Loucy (cell line): Measurements from ENCODE around the gene CKS1B.
"Not testable (repeated sequence)": the region's sequence is repeated elsewhere in the genome, so short reads cannot be mapped to it uniquely, and the experiment has no call there.

Experiments
- H2AFZ ChIP-seq: fragments of 200-600 bp; sonication (generic); 2 replicates; pipeline ENCODE4 v1.6.0; 2016; ENCODE audit warnings: antibody characterized with exemption, mild to moderate bottlenecking, low read length, moderate library complexity
- H3F3A ChIP-seq: fragments of 200-600 bp; 2 replicates; pipeline ENCODE4 v1.6.0; 2016; ENCODE audit warnings: antibody characterized with exemption, low read depth, mild to moderate bottlenecking
- H3K27me3 ChIP-seq: fragments of 200-600 bp; sonication (generic); 2 replicates; pipeline ENCODE4 v1.6.1; 2014; ENCODE audit warnings: low read length, mild to moderate bottlenecking; ENCODE audit not compliant: insufficient read depth, poor library complexity, severe bottlenecking
- H3K36me3 ChIP-seq: fragments of 200-600 bp; sonication (generic); 2 replicates; pipeline ENCODE4 v1.6.1; 2016; ENCODE audit warnings: low read length; ENCODE audit not compliant: insufficient read depth
- H3K4me1 ChIP-seq: fragments of 200-600 bp; sonication (generic); 2 replicates; pipeline ENCODE4 v1.5.1; 2014; ENCODE audit warnings: low read length, mild to moderate bottlenecking; ENCODE audit not compliant: insufficient read depth, poor library complexity, severe bottlenecking
- H3K4me2 ChIP-seq: fragments of 200-600 bp; sonication (generic); 2 replicates; pipeline ENCODE4 v1.6.0; 2014; ENCODE audit warnings: antibody characterized with exemption, low read length, low read depth, mild to moderate bottlenecking; ENCODE audit not compliant: poor library complexity, severe bottlenecking
- H3K4me3 ChIP-seq: fragments of 200-600 bp; sonication (generic); 2 replicates; pipeline ENCODE4 v1.5.1; 2014; ENCODE audit warnings: low read length, mild to moderate bottlenecking, mixed read lengths; ENCODE audit not compliant: poor library complexity, severe bottlenecking
- H3K79me2 ChIP-seq: fragments of 200-600 bp; sonication (generic); 2 replicates; pipeline ENCODE4 v1.6.1; 2014; ENCODE audit warnings: low read length; ENCODE audit not compliant: insufficient read depth
- H3K9ac ChIP-seq: fragments of 200-600 bp; sonication (generic); 2 replicates; pipeline ENCODE4 v1.6.0; 2014; ENCODE audit warnings: mild to moderate bottlenecking, low read depth, low read length, moderate library complexity; ENCODE audit not compliant: poor library complexity, severe bottlenecking
- H3K9me2 ChIP-seq: fragments of 200-600 bp; sonication (generic); replicated peaks from 2 replicates; pipeline ENCODE4 v1.6.1; 2016; ENCODE audit warnings: low read depth, low read length, mixed read lengths
- H3K9me3 ChIP-seq: fragments of 200-600 bp; sonication (generic); 2 replicates; pipeline ENCODE4 v1.6.1; 2014; ENCODE audit warnings: mild to moderate bottlenecking, antibody characterized with exemption, low read length, low read depth; ENCODE audit not compliant: insufficient read depth
- H4K20me1 ChIP-seq: fragments of 200-600 bp; sonication (generic); 2 replicates; pipeline ENCODE4 v1.6.0; 2014; ENCODE audit warnings: antibody characterized with exemption, low read length, mild to moderate bottlenecking; ENCODE audit not compliant: insufficient read depth, poor library complexity, severe bottlenecking
- CTCF ChIP-seq: fragments of 200-600 bp; sonication (generic); conservative IDR thresholded peaks from 2 replicates; pipeline ENCODE4 v1.5.1; 2014; ENCODE audit warnings: mild to moderate bottlenecking, antibody characterized with exemption, low read length
- EZH2phosphoT487 ChIP-seq: fragments of 200-600 bp; IDR thresholded peaks from 2 replicates; pipeline ENCODE4 v1.6.1; 2018; ENCODE audit warnings: antibody characterized with exemption, mild to moderate bottlenecking, moderate library complexity, borderline replicate concordance

Gene CKS1B

DNA sequence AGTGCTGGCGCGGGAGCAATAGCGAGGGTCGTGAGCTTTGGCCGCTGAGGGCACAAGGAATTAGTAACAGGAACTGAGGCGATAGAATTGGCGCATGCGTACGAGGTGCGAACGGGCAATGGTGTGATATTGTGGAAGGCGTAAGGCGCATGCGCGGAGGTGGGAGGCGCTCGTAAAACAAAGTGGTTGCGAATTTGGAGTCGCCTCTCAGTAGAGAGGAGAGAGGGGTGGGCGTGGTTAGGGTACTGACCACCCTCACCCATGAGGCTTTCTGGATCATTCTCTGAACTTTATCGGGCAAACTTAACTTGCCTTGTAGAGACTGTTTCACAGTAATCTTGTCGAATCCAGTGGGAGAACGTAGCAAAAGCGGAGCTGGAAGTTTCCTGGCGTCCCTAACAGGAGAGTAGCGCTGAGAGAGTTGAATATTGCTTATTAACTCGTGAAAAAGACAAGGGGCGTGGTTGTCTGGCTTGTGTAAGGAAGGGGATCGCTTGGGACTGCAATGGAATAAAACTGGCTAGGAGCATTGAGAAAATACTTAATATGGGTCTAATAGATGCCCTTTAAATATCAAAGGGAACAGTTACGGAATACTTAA, 427 bp downstream of the CKS1B start:
- Histone ChIP-seq H3F3A (peaks cover 3% of the 10 kb centered on the region; the same call in 1 of the 2 replicates), H2AFZ (peak overlapping the region; percentile 35; the same call in 1 of the 2 replicates), H3K4me3 (peak overlapping the region; percentile 94), H3K9me3 (no peaks in the 10 kb centered on the region), H3K9me2 (no peaks in the 10 kb centered on the region), H4K20me1 (peaks cover 36% of the 10 kb centered on the region), H3K4me2 (peak overlapping the region; percentile 89), H3K4me1 (peaks cover 45% of the 10 kb centered on the region), H3K9ac (peak overlapping the region; percentile 95), H3K27me3 (no peaks in the 10 kb centered on the region), H3K79me2 (peaks cover 78% of the 10 kb centered on the region), H3K36me3 (peaks cover 18% of the 10 kb centered on the region; the same call in 1 of the 2 replicates)
- no peak for TF ChIP-seq CTCF
- TF ChIP-seq EZH2phosphoT487, result no peak

DNA sequence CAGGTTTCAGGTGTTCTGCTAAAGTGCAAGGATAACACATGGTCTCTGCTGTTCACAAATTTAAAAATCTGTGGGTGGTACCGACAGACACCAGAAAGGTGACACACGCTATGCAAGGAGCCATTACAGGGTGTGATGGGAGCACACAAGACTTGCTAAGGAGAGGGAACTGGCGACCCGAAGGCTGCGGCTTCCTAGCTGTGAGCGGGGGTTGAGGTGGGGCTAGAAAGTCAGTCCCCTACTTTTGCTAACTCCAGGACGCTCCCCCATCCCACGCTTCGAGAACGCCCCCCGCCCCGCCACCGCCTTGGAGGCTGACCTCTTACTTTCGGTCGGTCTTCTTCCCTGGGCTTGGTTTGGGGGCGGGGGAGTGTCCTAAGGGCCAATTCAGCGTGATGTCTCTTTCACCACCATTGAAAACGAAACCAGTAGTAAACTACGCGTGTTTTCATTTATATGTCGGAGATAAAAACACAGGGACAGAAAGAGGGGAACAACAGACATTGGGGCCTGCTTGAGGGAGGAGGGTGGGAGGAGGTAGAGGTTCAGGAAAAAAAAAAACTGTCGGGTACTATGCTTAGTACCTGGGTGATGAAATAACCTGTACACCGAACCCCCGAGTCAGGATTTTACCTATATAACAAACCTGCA, 1.1 kb downstream of the CKS1B start:
- peak overlapping the region; percentile 95 for H3K9ac ChIP-seq

DNA sequence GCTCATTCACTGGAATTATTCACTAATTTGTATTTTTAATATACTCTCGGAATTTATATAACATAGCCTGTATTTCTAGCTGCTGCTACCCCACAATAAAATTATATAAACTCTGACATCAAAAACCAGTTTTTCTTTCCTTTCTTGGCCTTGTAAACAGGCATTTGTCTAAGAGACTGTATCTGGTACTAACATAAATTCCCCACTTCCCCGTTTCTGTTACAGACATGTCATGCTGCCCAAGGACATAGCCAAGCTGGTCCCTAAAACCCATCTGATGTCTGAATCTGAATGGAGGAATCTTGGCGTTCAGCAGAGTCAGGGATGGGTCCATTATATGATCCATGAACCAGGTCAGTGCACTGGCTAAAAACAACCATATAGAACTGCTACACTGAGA, 3.3 kb downstream of the CKS1B start:
- not testable (repeated sequence) for H3K27me3 ChIP-seq, H3K9me3 ChIP-seq, H3K9me2 ChIP-seq, H2AFZ ChIP-seq
- Histone ChIP-seq H3K9ac (peak overlapping the region; percentile 95), H4K20me1 (peaks cover 28% of the 10 kb centered on the region), H3K4me3 (peak overlapping the region; percentile 94), H3F3A (peaks cover 12% of the 10 kb centered on the region; the same call in 1 of the 2 replicates), H3K36me3 (peaks cover 18% of the 10 kb centered on the region; the same call in 1 of the 2 replicates), H3K4me2 (peak overlapping the region; percentile 89), H3K79me2 (peaks cover 73% of the 10 kb centered on the region), H3K4me1 (peaks cover 30% of the 10 kb centered on the region)

More for the DNA sequence above, 1.1 kb downstream of the CKS1B start:
- Histone ChIP-seq H3K27me3 (no peaks in the 10 kb centered on the region), H4K20me1 (peaks cover 32% of the 10 kb centered on the region), H3K79me2 (peaks cover 72% of the 10 kb centered on the region), H3K4me3 (peak overlapping the region; percentile 94), H3F3A (peaks cover 3% of the 10 kb centered on the region; the same call in 1 of the 2 replicates), H3K36me3 (peaks cover 18% of the 10 kb centered on the region; the same call in 1 of the 2 replicates), H3K4me2 (peak overlapping the region; percentile 89), H3K4me1 (peaks cover 39% of the 10 kb centered on the region), H2AFZ (no peak overlapping the region), H3K9me2 (no peaks in the 10 kb centered on the region), H3K9me3 (no peaks in the 10 kb centered on the region)
- TF ChIP-seq EZH2phosphoT487 (no peak), CTCF (no peak)
